22Rv1 (cell line): Measurements from ENCODE around the gene ST7L.

ENCODE experiments used
- ZFX ChIP-seq: fragments of 450-650 bp; IDR thresholded peaks from 2 replicates; pipeline ENCODE4 v1.6.1; 2017; ENCODE audit warnings: antibody characterized with exemption, borderline replicate concordance
- TF ChIP-seq, protein P1 (sequence below): fragments of 450-650 bp; IDR thresholded peaks from 2 replicates; pipeline ENCODE4 v1.5.1; 2017; ENCODE audit warnings: mild to moderate bottlenecking

DNA sequence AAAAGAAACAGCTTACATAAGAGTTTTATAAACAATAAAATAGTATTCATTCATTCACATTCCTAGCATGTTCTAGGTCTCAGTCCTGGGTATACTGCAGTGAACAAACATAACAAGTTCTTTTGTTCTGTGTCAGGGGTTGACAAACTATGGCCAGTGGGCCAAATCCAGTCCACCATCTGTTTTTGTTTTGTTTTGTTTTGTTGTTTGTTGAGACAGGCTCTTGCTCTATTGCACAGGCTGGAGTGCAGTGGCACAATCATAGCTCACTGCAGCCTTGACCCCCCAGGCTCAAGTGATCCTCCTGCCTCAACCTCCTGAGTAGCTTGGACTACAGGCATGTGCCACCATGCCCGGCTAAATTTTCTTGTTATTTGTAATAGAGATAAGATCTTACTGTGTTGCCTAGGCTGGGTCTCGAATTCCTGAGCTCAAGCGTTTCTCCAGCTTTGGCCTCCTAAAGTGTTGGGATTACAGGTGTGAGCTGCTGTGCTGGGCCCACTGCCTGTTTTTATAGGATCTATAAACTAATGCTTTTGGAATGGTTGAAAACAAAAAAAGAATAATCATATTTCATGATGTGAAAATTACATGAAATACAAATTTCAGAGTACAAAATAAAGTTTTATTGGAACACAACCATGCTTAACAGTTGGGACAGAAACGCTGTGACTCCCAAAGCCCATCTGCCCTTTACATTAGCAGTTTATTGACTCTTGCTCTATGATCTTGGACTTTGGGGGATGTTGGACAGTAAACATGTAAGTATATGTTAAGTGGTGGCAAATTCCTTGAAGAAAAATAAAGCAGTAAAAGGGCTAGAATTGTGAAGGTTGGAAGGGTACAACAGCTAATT lies 18.5 kb upstream of the ST7L start:
- TF ChIP-seq, protein P1, sequence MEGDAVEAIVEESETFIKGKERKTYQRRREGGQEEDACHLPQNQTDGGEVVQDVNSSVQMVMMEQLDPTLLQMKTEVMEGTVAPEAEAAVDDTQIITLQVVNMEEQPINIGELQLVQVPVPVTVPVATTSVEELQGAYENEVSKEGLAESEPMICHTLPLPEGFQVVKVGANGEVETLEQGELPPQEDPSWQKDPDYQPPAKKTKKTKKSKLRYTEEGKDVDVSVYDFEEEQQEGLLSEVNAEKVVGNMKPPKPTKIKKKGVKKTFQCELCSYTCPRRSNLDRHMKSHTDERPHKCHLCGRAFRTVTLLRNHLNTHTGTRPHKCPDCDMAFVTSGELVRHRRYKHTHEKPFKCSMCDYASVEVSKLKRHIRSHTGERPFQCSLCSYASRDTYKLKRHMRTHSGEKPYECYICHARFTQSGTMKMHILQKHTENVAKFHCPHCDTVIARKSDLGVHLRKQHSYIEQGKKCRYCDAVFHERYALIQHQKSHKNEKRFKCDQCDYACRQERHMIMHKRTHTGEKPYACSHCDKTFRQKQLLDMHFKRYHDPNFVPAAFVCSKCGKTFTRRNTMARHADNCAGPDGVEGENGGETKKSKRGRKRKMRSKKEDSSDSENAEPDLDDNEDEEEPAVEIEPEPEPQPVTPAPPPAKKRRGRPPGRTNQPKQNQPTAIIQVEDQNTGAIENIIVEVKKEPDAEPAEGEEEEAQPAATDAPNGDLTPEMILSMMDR, result no peak
- no peak for TF ChIP-seq ZFX
